ENCODE results near the gene C2orf42.
"Not testable (repeated sequence)": the region's sequence is repeated elsewhere in the genome, so short reads cannot be mapped to it uniquely, and the experiment has no call there.

Gene C2orf42

GRCh38 chr2:70190418-70191243 lies at the start of gene C2orf42:
Gene C2orf42, minus strand, starts transcription at chr2:70191019. Its CDS starts 9,034 bp downstream, at chr2:70181985.
- peak; percentile 97 for DNase-seq (ENCODE audit: low spot score)

- DNase-seq (ENCODE audit: low spot score), result no peak
Observed at GRCh38 chr2:70240599-70240998, 49.8 kb upstream of the C2orf42 start.

GRCh38 chr2:70233926-70234325 lies 43.1 kb upstream of the C2orf42 start:
- DNase-seq (ENCODE audit: low spot score), result no peak

DNA sequence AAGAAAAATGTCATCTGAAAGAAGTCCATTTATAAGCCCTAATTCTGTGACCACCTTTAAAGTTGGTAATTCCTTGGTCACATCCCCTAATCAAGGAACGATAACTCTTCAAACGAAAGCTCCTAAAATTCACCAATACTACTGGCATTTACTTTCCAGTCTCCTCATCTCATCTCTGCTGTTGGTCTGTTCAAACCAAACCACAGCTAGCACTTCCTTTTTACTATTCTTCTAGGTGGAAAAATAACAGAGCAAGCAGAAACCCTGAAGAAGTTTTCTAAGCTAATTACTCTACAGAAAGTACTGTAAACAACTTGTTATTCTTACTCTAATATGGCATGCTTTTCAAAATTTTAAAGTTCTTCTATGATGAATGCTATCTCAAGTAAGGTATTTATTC lies 36.0 kb upstream of the C2orf42 start:
- no peak for DNase-seq (ENCODE audit: low spot score)

- DNase-seq (ENCODE audit: low spot score), result not testable (repeated sequence)
Observed at GRCh38 chr2:70223305-70223704, 32.5 kb upstream of the C2orf42 start.

DNA sequence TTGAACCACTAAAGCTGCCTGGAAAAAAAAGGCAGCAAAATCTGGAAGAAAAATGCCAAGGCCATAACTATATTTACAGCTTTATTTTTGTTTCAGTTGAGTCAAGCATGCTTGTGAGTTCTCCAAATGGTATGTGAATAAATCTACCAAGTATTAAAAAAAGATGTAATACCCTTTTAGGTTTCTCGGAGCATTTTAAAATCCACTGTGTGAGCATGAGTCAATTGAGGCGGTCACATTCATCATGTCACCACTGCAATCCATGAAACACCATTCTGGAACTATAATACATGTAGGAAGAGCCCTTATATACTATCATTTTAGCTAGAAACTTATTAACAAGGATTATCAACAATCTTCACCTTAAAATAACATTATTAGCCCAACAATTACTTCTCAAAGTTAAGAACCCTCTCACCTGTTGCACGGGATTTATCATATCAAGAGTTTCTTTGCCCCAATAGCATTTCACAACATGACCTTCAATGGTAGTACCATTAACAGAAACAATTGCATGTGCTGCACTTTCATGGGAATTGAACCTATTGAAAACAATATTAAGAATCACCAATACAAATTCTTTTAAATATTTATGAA lies 24.2 kb upstream of the C2orf42 start:
- no peak for DNase-seq (ENCODE audit: low spot score)

- no peak for DNase-seq (ENCODE audit: low spot score)
Observed at GRCh38 chr2:70214365-70214764, 23.5 kb upstream of the C2orf42 start.

GRCh38 chr2:70212298-70212932 lies 21.6 kb upstream of the C2orf42 start:
- no peak for DNase-seq (ENCODE audit: low spot score)

DNA sequence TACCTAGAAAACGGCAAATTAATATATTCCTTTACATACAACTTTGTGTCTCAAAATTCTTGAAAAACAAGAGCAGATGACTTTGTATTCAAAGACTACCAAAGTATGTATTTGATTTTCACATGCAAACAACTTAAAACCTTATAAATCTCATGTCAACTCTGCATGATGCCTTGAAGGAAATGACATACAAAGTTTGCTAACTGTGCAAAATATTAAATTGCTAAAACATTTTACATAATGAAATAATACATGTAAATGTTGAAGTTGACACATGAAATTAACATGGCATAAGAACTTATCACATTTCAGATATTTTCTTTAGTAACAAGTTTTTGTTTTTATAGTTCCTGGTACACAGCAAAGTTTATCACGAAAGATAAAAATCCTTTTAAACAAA lies 20.8 kb upstream of the C2orf42 start:
- DNase-seq (ENCODE audit: low spot score), result no peak

GRCh38 chr2:70204452-70204851 lies 13.6 kb upstream of the C2orf42 start:
- DNase-seq (ENCODE audit: low spot score), result no peak

GRCh38 chr2:70203086-70203485 lies 12.3 kb upstream of the C2orf42 start:
- DNase-seq (ENCODE audit: low spot score), result no peak

- no peak for DNase-seq (ENCODE audit: low spot score)
Observed at GRCh38 chr2:70202236-70202806, 11.5 kb upstream of the C2orf42 start.

DNA sequence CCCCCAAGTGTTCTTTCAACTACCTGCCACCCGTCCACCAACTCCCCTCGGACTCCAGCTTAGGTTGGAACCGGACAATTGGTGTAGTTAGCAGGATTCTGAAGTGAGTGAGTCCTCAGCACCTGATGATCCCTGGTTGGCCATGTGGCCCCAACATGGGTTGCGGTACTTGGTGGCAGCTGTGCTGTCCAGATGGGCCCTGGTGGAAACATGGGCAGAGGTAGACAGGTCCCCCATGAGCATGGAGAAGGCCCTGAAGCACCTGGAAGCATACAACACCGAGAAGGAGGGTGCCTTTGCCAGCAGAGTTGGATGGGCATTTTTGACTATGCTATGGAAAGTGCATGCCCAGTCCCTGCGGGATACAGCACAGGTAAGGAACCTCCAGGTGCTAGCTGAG lies 11.0 kb upstream of the C2orf42 start:
- no peak for DNase-seq (ENCODE audit: low spot score)

GRCh38 chr2:70201225-70201768 lies 10.5 kb upstream of the C2orf42 start:
- no peak for DNase-seq (ENCODE audit: low spot score)

GRCh38 chr2:70199320-70199864 lies 8.6 kb upstream of the C2orf42 start:
- no peak for DNase-seq (ENCODE audit: low spot score)

GRCh38 chr2:70192516-70192915 lies 1.7 kb upstream of the C2orf42 start:
- no peak for DNase-seq (ENCODE audit: low spot score)

GRCh38 chr2:70191244-70191735 lies 471 bp upstream of the C2orf42 start:
- no peak for DNase-seq (ENCODE audit: low spot score)

GRCh38 chr2:70188460-70188859 lies 2.4 kb downstream of the C2orf42 start:
- no peak for DNase-seq (ENCODE audit: low spot score)

- DNase-seq (ENCODE audit: low spot score), result not testable (repeated sequence)
Observed at GRCh38 chr2:70187170-70187569, 3.6 kb downstream of the C2orf42 start.

DNA sequence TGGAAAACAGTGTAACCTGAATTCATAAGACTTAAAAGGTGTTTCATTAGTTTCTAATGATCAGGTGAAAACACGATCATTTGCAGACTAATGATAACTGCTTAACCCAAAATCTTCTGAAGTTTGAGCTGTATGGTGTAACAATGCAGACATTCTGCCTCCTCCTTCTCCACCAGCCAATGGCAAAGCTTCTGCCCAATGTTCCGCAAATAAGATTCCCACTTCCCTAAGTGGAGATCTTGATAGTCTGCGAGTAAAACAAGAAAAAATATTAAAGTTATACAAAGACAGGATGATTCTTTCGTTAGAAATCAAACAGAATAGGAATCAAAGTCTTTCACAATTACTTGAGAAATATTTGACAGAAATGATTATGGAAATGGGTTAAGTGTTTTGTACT lies 8.1 kb downstream of the C2orf42 start:
- DNase-seq (ENCODE audit: low spot score), result no peak

GRCh38 chr2:70181363-70181956 lies 9.4 kb downstream of the C2orf42 start:
- no peak for DNase-seq (ENCODE audit: low spot score)

- no peak for DNase-seq (ENCODE audit: low spot score)
Observed at GRCh38 chr2:70173520-70173919, 17.3 kb downstream of the C2orf42 start.

Data from hematopoietic multipotent progenitor cell treated with erythropoietin and hydrocortisone succinate and interleukin-3 and kit ligand, for 15 days (in vitro differentiated cells).